ENCODE data around the gene PTTG1. TPM values are rescaled to one million over a fixed set of nuclear protein-coding genes. Genes with fewer than 3 reads are reported as not detected.

PTTG1 gene
- total RNA-seq: 10 to 100 TPM in 3 of 6 donors, 1 to 10 TPM in 3; 4.3 to 34.8 (median 9.6) TPM

DNA sequence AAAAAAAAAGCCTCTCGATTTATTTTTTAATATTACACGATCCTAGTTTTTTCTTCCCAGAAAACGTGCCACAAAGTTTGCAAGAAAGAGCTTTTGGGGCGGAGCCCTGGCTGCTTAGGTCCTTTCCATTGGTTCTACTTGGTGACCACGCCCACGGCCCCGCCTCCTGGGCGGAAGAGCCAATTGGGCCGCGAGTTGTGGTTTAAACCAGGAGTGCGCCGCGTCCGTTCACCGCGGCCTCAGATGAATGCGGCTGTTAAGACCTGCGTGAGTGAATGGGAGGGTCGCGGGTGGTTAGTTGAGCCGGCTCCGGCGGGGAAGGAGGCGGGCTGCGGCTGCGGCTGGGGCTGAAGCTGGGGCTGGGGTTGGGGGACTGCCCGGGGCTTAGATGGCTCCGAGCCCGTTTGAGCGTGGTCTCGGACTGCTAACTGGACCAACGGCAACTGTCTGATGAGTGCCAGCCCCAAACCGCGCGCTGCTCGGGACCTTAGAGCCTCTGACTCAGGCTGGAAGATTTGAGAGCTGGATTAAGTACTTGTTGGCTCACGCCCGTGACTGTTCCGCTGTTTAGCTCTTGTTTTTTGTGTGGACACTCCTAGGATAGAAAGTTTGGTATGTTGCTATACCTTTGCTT, at the start of gene PTTG1:
TSS of gene PTTG1 (plus strand) at position 231 of the 634 bp plus-strand sequence. CDS start 458 bp downstream, outside the sequence.
- H3K36me3 ChIP-seq: peaks cover 0 to 3% (median 0%) of the 10 kb centered on the region in 4 donors
- WGBS, 2 donors: 1% methylated on average over 24 to 39 of the region's 39 CpGs
- peak within 1 kb of the TSS; percentile 78 to 84 (median 80) for H3K27ac ChIP-seq
- ATAC-seq (ENCODE audit: low FRiP score in 2 of 2): peak; percentile 91 to 95
- no peaks in the 10 kb centered on the region for H3K9me3 ChIP-seq
- H3K4me3 ChIP-seq: peak within 1 kb of the TSS; percentile 63 to 84 (median 74)
- peak; percentile 97 to 99 for DNase-seq
- no peaks in the 10 kb centered on the region for H3K27me3 ChIP-seq
- peaks cover 17 to 41% (median 34%) of the 10 kb centered on the region in 4 donors for H3K4me1 ChIP-seq
- peak in 2 of 4 donors; percentile 31 to 55 for TF ChIP-seq POLR2A (IDR thresholded peaks at IDR 0.05)
- no peak for TF ChIP-seq EP300 (IDR thresholded peaks at IDR 0.05)
- TF ChIP-seq POLR2AphosphoS5 (IDR thresholded peaks at IDR 0.05): peak in 1 of 2 donors; percentile 79

DNA sequence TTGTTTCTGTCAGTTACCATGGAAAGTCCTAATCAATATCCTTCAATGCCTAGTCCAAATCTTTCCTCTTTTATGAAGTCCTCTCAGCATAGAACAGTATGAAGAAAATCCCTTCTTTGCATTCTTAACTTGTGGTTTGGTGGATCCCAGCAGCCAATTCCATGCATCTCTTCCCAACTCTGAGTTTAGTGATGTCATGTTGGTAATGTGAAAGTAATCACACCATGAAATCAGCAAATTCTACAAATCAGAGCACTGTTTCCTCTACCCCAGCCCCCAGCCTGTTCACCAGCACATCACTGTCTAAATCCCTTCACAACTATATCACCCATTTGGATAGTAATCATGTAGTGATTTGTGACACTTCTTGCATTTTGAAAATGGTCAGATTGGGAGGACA, 46.5 kb upstream of the PTTG1 start:
- TF ChIP-seq EP300 (IDR thresholded peaks at IDR 0.05) (no peak), POLR2A (IDR thresholded peaks at IDR 0.05) (no peak), POLR2AphosphoS5 (IDR thresholded peaks at IDR 0.05) (no peak)
- TF ChIP-seq, protein P1, sequence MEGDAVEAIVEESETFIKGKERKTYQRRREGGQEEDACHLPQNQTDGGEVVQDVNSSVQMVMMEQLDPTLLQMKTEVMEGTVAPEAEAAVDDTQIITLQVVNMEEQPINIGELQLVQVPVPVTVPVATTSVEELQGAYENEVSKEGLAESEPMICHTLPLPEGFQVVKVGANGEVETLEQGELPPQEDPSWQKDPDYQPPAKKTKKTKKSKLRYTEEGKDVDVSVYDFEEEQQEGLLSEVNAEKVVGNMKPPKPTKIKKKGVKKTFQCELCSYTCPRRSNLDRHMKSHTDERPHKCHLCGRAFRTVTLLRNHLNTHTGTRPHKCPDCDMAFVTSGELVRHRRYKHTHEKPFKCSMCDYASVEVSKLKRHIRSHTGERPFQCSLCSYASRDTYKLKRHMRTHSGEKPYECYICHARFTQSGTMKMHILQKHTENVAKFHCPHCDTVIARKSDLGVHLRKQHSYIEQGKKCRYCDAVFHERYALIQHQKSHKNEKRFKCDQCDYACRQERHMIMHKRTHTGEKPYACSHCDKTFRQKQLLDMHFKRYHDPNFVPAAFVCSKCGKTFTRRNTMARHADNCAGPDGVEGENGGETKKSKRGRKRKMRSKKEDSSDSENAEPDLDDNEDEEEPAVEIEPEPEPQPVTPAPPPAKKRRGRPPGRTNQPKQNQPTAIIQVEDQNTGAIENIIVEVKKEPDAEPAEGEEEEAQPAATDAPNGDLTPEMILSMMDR (IDR thresholded peaks at IDR 0.05): no peak
- ATAC-seq (ENCODE audit: low FRiP score in 2 of 2) (no peak), DNase-seq (no peak)
- H3K27ac ChIP-seq: no peak overlapping the region
- no peak overlapping the region for H3K4me3 ChIP-seq
- no peaks in the 10 kb centered on the region for H3K9me3 ChIP-seq
- H3K4me1 ChIP-seq: peaks cover 0 to 6% (median 1%) of the 10 kb centered on the region in 4 donors
- no peaks in the 10 kb centered on the region for H3K36me3 ChIP-seq
- H3K27me3 ChIP-seq: no peaks in the 10 kb centered on the region

DNA sequence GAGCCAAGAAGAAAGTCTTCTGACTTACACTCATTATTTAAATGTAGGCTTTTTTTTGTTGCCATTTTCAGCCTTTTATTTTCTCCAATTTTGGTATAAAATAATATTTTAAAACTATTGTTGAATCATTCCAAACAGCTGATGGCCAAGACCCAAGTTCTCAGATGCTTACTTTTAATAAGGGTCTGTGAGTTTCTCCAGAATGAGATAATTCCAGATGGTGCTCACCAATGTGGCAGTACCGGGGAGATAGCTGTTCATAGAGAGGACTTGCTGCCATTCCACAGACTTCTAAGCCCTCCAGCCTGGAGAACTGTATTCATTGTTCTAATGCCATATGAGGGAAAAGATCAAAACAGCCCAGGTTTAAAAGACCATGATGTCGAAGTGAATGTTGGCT, 46.0 kb upstream of the PTTG1 start:
- no peak for ATAC-seq (ENCODE audit: low FRiP score in 2 of 2)
- H3K4me3 ChIP-seq: no peak overlapping the region

DNA sequence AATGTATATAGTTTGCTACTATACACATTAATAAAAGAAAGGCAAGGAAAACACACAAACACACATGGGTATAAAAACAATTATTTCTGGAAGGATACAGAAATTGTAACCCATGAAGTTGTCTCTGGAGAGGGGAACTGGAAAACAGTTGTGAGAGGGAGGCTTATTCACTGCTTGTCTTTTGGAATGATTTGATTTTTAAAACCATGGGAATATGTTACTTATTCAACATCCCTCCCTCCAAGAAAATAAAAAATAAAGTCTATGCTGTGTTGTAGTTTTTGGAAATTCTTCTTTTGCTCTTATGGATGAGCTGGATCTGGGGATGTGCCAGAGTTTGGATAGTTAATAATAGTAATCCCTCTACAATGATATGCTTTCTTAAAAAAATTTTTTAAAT, 45.2 kb upstream of the PTTG1 start:
- Histone ChIP-seq H3K9me3 (no peaks in the 10 kb centered on the region), H3K36me3 (no peaks in the 10 kb centered on the region), H3K4me1 (no peaks in the 10 kb centered on the region), H3K4me3 (no peak overlapping the region), H3K27ac (no peak overlapping the region), H3K27me3 (no peaks in the 10 kb centered on the region)
- TF ChIP-seq POLR2AphosphoS5 (IDR thresholded peaks at IDR 0.05) (no peak), POLR2A (IDR thresholded peaks at IDR 0.05) (no peak), EP300 (IDR thresholded peaks at IDR 0.05) (no peak)
- DNase-seq (no peak), ATAC-seq (ENCODE audit: low FRiP score in 2 of 2) (no peak)

More for the DNA sequence above, 46.0 kb upstream of the PTTG1 start:
- Histone ChIP-seq H3K27ac (no peak overlapping the region), H3K4me1 (peaks cover 0 to under 1% (median 0%) of the 10 kb centered on the region in 4 donors), H3K36me3 (no peaks in the 10 kb centered on the region), H3K27me3 (no peaks in the 10 kb centered on the region), H3K9me3 (no peaks in the 10 kb centered on the region)
- TF ChIP-seq POLR2AphosphoS5 (IDR thresholded peaks at IDR 0.05) (no peak), EP300 (IDR thresholded peaks at IDR 0.05) (no peak), POLR2A (IDR thresholded peaks at IDR 0.05) (no peak)
- TF ChIP-seq, protein P1 (IDR thresholded peaks at IDR 0.05): no peak
- DNase-seq: no peak
- WGBS, 2 donors: 88 to 89% methylated on average over 2 of the region's 2 CpGs

DNA sequence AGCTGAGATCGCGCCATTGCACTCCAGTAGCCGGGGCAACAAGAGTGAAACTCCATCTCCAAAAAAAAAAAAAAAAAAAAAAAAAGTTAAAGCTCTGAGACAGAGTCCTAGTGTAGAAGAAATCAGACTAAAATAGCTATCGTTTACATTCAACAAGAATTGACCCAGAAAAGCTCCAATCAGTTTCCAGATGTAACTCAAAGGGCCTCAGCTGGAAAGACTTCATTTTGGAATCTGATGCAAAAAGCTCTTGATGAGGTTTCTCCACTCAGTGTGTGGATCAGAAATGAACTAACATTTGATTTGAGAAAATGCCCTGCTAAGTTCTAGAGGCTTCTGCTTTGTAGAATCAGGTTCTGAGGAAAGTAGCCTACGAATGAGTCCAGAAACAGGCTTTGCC, 44.0 kb upstream of the PTTG1 start:
- Histone ChIP-seq H3K4me3 (no peak overlapping the region), H3K36me3 (no peaks in the 10 kb centered on the region), H3K9me3 (no peaks in the 10 kb centered on the region), H3K27me3 (no peaks in the 10 kb centered on the region), H3K27ac (no peak overlapping the region), H3K4me1 (no peaks in the 10 kb centered on the region)
- no peak for ATAC-seq (ENCODE audit: low FRiP score in 2 of 2)
- TF ChIP-seq, protein P1 (IDR thresholded peaks at IDR 0.05): no peak
- TF ChIP-seq POLR2AphosphoS5 (IDR thresholded peaks at IDR 0.05): no peak
- no peak for TF ChIP-seq EP300 (IDR thresholded peaks at IDR 0.05)
- no peak for TF ChIP-seq POLR2A (IDR thresholded peaks at IDR 0.05)
- WGBS, 2 donors: 80 to 81% methylated on average over 5 of the region's 5 CpGs
- no peak for DNase-seq

DNA sequence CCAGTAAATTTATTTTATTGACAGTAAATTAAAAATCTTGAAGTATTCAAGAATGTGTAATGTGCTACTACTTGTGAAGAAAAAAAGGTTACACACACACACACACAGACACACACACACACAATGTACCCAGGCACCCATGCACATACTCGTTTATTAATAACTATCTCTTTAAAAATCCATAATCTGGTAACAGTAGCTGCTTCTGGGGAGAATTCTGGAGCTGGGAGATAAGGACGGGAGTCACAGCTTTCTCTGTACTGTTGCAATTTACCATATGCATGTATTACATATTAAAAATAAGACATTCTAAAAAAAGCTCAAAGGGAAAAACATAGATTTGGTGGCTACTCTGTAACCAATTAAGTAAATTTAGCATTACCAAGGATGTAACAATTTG, 43.3 kb upstream of the PTTG1 start:
- ATAC-seq (ENCODE audit: low FRiP score in 2 of 2): no peak
- 61 to 76% methylated on average over 2 of the region's 2 CpGs for WGBS, 2 donors
- H3K36me3 ChIP-seq: no peaks in the 10 kb centered on the region
- H3K27ac ChIP-seq: no peak overlapping the region
- H3K4me3 ChIP-seq: no peak overlapping the region
- TF ChIP-seq, protein P1 (IDR thresholded peaks at IDR 0.05): no peak
- no peak for TF ChIP-seq POLR2AphosphoS5 (IDR thresholded peaks at IDR 0.05)
- TF ChIP-seq EP300 (IDR thresholded peaks at IDR 0.05): no peak
- no peak for TF ChIP-seq POLR2A (IDR thresholded peaks at IDR 0.05)
- H3K4me1 ChIP-seq: no peaks in the 10 kb centered on the region
- no peak for DNase-seq
- no peaks in the 10 kb centered on the region for H3K27me3 ChIP-seq
- no peaks in the 10 kb centered on the region for H3K9me3 ChIP-seq
